HG03460 (cell line): ENCODE results near the gene FIGNL1.
"Not testable (repeated sequence)": the region's sequence is repeated elsewhere in the genome, so short reads cannot be mapped to it uniquely, and the experiment has no call there.

Experiments
- ATAC-seq: cut with Tn5 transposase; IDR thresholded peaks from one replicate; pipeline ENCODE4 v1.9.1; 2021; ENCODE audit not compliant: unreplicated experiment

Gene FIGNL1

DNA sequence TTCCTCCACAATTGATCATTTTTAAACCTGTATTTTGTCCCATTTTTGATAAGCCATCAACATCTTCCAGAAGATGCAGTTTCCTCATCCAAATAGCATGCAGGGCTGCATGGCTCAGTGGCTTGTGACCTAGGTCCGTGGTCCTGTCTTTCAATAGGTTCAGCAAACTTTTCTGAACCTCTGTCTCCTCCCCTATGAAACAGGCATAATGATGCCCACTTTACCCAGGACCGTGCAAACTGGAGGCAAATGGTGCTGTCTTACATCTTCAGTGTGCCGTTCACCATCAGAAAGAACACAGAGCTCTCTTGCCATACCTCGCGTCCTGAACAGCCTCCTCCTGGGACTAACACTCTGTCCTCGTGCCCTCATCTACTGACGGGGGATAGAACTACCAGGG lies 22.3 kb upstream of the FIGNL1 start:
- ATAC-seq = no peak

DNA sequence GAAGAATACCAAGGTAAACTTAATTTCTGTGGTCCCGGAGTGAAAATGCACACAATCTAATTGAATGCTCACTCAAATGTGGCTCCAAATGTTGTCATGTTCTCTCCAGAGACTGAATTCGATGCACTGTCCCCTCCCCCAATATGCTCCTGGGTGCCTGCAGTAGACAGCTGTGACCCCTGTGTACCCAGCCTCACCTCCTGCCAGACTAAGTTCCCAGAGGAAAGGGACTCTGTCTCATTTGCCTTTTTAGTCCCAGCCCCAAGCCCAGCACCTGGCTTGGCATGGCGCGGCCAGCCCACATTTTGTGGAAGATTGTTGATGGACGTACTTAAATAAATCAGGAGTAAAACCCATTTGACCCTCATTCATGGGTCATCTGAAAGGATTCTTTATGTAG lies 21.8 kb upstream of the FIGNL1 start:
- no peak for ATAC-seq

DNA sequence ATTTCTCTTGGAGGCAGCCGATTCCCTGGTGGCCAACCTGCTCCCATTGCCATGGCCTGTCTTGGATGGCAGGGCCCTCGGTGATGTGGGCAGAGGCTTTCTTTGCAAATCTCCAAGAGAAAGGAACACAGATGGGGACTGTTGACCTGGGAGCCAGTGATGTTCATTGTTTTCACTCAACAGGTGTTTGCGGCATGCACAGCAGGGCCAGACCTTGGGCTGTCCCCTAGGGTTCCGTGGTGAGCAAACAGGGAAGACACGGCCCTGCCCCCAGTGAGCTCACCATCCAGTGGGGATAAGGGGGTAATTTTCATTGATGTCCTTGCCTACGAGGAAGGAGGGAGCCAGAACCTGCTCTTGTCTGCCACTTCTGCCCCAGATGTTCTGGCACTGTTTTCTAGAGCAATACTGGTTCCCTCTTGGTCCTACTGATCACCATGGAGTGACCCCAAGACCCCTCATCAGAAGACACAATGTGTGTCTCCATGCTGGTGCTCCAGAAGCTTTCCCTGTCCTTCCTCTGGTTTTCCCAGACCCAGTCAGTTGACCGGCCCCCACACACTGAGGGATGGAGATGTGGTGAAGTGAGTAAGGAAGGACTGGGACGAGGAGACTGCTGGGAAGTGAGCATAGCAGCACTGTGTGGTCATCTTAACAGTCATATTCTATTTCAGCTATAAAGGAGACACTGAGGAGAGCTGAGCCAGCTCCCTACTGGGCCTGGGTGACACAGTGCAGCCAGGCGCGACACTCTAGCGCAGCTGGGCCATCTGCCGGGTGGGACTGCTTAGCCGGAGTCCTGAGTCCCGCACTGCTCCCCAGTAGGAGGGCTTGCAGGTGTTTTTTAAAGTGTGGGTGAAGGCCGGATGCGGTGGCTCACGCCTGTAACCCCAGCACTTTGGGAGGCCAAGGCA lies 20.4 kb upstream of the FIGNL1 start:
- ATAC-seq = no peak

DNA sequence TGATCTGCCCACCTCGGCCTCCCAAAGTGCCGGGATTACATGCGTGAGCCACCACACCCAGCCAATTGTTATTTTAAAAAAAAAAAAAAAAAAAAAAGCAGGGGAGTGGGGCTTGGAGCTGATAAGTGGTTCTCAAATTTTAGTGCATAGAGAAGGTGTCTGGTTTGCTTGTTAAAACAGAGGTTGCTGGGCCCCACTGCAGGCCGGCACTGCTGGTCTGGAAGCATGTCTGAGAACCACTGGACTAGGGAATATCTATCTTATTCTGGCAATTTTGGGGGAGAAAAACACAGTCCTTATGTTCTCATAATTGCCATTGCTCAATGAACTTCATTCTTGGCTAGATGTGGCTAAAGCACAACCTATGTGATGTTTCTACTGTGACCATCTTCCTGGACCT lies 19.0 kb upstream of the FIGNL1 start:
- ATAC-seq = no peak

DNA sequence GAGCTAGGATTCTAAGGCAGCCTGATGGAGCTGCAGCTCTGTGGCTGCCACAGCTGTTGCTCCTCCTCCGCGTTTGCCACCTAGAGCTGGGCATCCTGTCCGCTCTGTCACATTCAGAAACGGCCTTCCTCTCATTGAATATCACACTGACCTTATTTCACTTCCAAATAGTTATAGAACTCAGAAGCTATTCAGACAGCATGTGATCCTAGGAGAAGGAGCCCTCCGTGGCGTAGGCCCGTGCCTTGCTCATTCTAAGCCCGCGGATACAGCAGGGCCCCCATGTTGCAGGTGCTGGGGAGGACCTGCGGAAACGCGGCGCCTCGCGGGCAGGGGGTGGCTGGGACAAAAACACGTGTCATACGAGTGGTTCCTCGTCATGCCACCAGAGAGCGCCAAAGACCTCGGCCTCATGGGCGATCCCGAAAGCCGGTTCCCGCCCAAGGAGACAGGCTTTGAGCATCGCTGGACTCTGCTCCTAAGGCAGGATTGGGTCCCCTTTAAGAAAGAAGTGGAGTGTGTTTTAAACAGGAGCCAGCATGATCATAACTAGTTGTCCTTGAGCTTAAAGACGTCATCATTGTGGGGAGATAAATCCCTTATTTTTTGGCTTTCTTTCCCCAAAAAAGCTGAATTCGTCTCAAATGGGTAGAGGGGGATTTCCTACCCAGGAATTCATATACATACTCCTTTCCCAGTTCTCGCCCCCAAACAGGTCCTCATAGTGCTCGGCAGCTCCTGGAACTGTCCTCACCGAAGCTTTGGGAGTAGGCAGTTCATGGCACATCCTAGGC lies 17.9 kb upstream of the FIGNL1 start:
- peak; percentile 87 for ATAC-seq

DNA sequence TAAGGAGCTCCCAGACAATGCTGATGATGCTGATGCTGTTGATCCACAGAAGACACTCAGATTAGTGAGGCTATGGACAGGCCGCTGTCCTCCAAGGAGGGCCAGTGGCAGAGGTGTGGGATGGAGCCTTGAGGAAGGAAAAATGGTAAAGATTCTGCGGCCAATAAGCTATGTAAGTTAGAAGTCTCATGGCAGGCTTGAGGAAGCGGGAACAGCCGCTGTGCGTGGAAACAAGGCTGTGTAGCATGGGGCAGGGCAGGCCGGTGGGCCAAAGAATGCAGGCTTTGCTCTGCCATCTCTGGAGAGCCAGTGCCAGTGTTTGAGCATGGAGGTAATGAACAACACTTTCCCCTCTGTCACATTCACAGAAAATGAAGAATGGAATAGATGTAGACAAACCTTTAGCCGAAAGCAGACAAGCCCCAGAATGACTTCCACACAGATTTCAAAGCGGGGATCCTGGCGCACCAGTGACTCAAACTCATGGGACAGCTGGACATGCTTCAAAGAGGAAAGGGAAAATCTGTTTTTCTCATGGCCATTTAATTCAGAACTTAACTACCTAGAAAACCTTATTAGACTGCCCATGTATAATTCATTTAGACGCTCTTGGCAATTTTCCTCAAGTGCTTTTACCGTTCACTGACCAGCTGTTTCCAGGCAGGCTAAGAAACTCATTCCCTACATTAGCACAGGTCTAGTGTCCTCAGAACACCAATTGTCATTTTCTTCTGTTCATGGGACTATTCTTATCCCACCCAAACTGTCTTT lies 16.9 kb upstream of the FIGNL1 start:
- ATAC-seq = no peak

DNA sequence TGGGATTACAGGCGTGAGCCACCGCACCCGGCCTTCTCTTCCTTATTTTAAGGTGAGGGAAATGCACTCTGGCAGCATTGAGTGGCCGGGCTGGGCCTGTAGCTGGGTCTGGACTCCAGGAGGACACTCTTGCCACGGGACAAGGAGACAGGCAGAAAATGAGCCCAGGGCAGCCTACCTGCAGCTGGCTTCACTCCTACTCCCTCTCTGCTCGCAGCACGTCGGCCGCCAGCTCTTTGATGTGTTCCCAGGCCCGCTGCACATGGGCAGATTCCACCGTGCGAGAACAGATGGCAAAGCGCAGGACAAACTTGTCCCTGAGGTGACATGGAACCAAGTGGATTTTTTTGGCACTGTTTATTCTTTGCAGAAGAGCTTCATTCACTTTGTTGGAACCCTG lies 12.9 kb upstream of the FIGNL1 start:
- no peak for ATAC-seq

DNA sequence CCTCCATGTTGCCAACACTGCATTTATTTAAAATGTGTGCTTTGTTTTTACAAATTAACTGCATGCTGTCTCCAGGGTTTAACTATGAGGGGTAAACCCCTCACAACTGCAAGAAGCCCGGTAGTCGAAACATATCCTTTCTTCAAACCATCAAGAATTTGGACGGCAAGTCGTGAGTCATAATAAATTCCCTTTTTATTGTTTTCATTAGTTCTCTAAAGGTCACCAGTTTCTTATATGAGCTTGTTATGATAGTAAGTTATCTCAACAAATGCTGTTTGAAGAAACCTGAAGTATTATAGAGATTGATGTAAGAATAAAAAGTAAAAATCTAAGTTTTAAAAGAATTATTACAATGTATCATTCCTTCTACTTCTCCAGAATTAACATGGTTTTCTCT lies 12.2 kb upstream of the FIGNL1 start:
- no peak for ATAC-seq

DNA sequence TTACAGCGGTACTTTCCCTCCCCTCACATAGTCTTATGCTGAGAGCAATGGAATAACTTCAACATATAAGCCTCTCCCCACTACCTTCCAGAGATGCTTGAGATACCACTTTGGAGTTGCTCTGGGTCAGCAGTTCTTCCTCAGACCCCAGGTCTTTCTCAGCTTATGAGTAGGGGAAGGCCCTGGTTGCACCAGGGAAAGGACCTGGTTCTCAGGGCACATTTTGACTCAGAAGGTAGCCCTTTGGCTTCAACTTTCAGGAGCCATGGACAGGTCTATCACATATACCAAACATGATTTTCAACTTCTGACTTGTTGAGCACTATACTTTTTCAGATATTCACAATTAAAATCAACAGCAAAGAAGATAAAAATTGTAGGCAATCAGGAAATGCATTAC lies 11.5 kb upstream of the FIGNL1 start:
- no peak for ATAC-seq

DNA sequence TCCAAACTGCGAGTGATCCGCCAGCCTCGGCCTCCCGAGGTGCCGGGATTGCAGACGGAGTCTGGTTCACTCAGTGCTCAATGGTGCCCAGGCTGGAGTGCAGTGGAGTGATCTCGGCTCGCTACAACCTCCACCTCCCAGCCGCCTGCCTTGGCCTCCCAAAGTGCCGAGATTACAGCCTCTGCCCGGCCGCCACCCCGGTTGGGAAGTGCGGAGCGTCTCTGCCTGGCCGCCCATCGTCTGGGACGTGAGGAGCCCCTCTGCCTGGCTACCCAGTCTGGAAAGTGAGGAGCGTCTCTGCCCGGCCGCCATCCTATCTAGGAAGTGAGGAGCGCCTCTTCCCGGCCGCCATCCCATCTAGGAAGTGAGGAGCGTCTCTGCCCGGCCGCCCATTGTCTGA lies 9.0 kb upstream of the FIGNL1 start:
- not testable (repeated sequence) for ATAC-seq

DNA sequence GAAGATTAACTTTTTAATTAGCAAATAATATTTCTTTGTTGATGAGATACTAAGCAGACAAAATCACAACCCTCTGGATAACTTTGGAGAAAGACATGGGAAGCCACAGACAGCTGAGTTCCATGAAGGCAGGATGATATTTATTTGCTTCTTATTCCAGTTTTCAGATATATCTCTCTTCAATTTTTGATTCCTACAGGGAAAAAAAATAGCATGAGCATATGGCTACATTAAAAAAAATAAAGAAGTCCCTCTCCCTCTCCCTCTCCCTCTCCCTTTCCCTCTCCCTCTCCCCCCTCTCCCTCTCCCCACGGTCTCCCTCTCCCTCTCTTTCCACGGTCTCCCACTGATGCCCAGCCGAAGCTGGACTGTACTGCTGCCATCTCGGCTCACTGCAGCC lies 8.5 kb upstream of the FIGNL1 start:
- not testable (repeated sequence) for ATAC-seq

DNA sequence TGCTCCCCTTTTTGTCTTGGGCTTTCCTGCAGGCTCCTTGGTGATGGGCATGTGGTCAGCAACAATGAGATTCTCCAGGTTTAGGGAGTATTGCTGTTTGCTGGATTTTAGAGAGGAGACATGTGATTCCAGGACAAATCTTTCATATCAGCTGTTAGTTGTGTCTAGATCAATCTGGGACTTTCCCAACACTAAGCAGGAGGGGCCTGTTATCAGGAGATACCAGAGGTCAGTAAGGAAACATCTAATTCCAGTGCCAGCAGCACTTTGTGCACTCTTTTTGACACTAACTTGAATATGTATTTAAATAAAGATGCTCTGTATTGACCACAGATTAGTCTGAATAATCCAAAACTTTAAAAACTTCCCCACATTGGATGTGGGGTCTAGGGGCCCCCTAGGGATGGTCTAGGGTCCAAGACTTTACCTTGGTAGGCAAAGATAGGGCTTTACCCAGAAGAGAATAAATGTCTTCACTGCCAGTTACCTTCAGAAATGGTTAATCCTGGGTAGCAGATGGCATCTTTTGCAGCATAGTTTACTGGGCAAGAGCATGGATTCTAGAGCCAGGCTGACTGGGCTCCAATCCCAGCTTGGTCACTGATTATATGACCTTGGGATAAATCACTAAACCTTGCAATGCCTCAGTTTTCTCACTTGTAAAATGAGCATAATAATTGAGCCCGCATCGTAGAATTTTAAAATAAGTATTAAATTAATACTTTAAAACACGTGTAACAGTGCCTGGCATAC lies 6.4 kb upstream of the FIGNL1 start:
- ATAC-seq = no peak

DNA sequence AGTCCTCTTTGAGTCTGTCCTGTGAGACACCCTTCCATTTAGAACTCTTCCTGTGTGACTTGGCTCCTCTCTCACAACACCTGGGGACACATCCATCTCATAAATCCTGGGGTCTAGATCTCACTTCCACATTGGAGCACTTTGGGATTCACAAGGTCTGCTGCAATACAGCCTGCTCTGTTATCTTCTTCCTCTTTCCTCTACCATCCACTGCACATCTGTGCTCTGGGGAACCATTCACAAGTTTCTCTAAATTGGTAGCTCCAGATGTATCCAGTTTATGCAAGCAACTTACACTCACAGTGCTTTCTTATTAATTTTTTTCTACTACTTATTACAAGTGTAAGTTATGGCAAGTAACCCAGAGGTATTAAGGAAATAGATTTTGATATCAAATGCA lies 5.5 kb upstream of the FIGNL1 start:
- ATAC-seq = no peak

DNA sequence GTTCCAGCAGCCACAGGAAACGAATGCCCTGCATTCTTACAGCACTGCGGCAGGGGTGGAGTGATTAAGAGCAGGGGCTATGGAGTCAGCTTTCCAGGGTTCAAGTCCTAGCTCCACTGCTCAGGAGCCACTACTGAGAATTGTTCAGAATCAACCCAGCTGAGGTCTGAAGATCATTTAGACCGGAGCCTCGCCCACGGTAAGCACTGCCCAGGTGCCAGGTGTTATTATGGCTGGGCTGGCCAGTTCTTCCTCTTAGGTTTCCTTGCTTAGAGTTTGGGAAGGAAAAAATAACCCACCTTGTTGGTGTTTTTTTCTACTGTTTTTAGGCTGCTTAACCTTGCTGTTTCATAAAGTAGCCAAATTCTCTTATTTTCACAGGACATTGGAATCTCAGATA lies 4.8 kb upstream of the FIGNL1 start:
- ATAC-seq = no peak

DNA sequence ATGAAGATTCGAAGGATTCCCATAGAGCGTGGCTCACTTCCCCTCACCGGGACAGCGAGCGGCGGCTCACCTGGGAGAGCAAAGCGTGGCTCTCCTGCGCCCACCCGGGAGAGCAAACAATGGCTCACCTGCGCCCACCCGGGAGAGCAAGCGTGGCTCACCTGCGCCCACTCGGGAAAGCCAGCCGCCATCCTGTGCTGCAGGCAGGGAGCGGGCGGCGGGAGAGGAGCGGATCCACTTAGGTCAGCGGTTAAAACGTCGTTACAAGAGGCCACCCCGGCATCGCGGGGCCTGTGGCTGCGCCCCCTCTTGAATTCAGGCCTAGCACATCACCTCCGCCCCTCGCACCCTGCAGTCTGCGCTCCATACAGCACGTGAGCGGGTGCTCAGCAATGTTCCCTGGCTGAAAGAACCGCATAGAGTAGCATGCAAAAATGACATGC lies 461 bp upstream of the FIGNL1 start:
- ATAC-seq = peak; percentile 2

DNA sequence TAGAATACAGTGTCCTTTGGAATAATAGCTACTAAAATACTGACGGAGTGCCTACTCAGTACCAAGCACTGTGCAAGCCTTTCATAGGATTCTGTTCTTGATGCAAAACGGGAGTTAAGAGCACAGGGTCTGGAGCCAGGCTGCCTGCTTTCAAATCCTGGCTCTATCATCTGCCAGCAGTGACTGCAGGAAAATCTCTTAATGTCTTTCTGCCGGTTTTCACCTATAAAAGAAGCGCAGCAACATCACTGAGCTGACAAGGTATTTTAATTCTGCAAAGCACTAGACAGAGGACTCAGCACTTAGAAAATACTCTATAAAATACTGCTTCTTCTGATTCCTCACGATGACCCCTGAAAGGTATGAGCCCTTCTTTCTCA lies 659 bp downstream of the FIGNL1 start:
- ATAC-seq = no peak

DNA sequence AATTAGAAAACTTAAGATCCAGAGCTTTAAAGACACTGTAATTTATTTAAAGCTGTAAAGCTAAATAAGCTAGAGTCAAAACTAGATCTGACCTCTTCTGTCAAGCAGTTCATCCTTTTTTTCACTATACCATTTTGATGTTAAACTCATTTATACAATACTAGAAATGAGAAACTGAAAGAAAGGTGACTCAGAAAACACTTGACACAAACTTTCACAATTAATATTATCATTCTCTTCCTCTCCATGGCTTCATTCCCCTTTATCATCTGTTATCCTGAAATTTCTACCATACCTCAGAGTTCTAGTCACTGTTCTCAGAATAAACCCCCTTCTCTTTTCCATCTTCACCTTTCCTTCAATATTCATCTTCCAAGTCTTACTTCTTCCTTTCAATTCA lies 1.3 kb downstream of the FIGNL1 start:
- ATAC-seq = peak; percentile 26

DNA sequence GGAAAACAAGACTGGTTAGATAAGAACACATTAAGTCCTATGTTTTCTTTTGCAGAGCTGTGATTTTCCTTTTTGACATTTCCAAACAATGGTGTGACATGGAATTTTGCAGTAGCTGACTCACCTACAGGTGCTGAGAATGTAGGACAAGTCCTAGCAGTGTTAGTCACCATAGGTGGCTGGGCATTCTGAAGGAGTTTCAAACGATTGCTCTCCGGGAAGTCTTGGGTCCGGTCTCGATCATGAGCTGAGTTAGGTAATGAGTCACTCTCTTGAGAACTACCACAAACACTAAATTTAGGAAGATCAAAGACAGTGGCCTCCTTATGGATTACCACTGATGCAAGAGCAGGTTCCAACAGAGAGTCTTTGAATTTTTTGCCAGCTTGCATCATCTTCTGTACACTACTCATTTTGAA lies 3.6 kb downstream of the FIGNL1 start:
- peak; percentile 23 for ATAC-seq

DNA sequence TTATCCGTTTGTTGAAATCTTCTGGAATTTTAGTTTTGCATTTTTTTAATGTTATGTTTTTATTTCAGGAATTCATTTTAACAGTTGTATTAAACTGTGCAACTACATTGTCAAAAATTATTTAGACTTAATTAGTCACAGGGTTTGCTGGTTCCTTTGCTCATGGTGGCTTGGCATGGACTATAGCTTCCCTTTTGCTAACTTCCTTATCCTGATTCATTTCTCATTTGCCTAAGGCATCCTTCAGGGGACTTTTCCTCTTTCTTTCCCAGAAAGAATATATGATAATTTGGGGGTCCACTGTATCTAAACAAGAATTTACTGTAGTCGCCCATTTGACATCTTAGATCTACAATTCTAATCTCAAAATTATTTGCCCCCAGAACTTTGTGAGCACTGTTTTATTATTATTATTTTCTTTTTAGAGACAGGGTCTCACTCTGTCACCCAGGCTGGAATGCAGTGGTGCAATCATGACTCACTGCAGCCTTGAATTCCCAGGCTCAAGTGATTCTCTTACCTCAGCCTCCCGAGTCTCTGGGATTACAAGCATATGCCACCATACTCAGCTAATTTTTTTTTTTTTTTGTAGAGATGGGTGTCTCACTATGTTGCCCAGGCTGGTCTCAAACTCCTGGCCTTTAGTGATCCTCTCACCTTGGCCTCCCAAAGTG lies 13.9 kb downstream of the FIGNL1 start:
- no peak for ATAC-seq

DNA sequence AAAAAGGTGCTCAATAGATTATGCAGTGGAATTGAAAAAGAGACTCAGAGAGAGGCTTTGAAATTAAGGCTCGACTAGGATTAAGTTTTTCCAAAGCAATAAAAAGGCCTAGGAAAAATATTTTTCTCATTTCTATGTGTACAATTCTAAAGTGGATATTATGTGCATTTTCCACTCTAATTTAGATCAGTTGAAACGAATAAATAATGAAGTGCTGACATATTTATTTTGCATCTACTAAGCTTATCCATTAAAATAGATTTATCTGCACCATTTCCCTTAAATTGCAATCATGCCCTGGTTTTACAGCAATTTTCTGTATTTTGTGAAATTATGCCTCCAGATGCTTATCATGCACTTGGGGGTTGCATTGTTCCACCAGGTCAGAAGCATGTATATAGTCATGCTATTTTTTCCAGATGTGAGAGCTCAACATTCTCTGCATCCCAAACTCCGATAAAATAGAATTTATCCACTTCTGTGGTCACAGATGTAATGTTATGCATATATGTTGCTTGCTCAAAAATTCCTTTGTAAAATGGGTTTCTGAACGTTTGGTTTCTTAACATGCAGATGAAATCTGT lies 18.3 kb downstream of the FIGNL1 start:
- ATAC-seq = no peak
